ENCODE measurements around the gene TRAF7. TPM values are rescaled to one million over a fixed set of nuclear protein-coding genes. Genes with fewer than 3 reads are reported as not detected.

TRAF7 gene
- total RNA-seq, 1 experiment from 2014 or later, result 45.5 TPM

- DNase-seq (ENCODE audit: low read depth), result peak; percentile 87
These were observed 7.5 kb upstream of the TRAF7 start, which contains the start of gene RAB26 for GRCh38 chr16:2147981-2148671. Gene RAB26, plus strand, starts transcription at chr16:2148625. Its CDS starts 159 bp downstream, at chr16:2148784.

- peak; percentile 55 for DNase-seq (ENCODE audit: low read depth)
These were observed 6.6 kb upstream of the TRAF7 start for GRCh38 chr16:2148714-2149629.

- DNase-seq (ENCODE audit: low read depth), result peak; percentile 54
These were observed 5.8 kb upstream of the TRAF7 start for GRCh38 chr16:2149630-2150417.

- peak; percentile 71 for DNase-seq (ENCODE audit: low read depth)
These were observed 5.0 kb upstream of the TRAF7 start for GRCh38 chr16:2150418-2151187.

DNA sequence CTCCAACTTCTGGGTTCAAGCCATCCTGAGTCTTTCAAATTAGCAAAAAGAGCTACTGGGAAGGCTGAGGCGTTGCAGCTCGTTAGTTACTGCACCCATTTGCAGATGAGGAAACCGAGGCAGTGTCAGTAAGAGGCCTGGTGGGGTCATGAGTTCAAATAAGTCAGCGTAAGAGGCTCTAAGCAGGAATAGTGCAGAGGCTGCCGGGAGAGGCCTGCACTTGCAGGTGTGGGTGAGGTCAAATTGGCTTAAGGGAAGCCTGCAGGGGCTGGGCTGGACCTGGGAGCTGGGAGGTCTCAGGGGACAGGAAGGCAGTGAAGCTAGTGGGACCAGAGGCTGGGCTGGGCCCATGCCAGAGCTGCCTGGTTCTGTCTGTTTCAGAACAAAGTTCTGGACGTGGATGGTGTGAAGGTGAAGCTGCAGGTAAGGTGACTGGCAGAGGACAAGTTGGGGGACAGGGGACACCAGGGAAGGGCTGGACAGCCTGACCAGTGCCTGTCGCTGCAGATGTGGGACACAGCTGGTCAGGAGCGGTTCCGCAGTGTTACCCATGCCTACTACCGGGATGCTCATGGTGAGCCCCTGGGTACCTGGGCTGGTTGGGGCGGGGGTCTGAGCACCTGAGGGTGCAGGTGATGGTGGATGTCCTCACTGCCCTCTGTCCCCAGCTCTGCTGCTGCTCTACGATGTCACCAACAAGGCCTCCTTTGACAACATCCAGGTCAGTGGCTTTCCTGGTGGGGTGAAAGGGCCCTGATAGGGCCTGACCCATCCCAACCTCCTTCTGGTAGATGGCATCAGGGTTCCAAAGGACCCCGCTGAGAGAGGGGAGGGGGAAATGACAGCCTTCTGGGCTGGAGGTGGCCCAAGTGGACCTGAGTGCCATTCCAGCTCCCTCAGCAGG, 4.1 kb upstream of the TRAF7 start:
- peak; percentile 43 for DNase-seq (ENCODE audit: low read depth)

GRCh38 chr16:2152695-2153506, 2.7 kb upstream of the TRAF7 start:
- DNase-seq (ENCODE audit: low read depth), result peak; percentile 56

- no peak for DNase-seq (ENCODE audit: low read depth)
These were observed 970 bp upstream of the TRAF7 start for GRCh38 chr16:2154533-2155090.

DNA sequence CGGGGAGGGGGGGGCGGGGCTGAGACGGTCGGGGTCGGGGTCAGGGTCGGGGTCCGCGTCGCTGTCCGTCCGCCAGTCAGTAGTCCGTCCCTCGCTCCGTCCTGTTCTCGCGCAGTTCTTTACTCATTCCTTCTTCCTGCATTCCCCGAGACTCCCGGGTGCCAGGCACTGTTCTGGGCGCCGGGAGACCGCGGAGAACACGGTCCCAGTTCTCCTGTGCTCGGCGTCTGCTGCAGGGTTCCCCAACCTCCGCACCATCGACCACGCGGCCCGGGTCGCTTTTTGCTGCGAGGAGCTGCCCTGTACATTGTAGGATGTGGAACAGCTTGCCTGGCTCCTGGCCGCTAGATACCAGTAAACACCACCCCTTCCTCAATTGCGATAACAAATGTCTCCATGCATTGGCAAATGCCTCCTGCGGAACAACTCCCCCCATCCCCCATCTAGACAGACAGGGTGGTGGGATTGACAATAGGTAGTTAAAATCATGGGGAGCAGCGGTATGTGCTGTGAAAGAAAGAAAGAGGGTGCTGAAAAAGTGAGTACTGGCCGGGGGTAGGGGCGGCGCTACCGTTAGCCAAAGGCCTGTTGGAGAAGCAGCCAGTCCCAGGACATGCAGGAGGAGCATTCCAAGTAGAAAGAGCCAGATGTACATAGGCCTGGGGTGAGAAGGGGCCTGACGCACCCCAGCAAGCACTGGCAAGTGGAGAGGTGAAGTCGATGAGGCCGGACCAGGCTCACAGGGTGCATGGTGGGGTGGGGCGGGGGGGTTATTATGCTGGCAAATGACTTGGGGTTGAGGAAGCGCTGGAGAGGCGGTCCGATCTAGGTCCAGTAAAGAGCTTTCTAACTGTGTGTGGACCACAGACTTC, 631 bp downstream of the TRAF7 start:
- peak; percentile 50 for DNase-seq (ENCODE audit: low read depth)

DNA sequence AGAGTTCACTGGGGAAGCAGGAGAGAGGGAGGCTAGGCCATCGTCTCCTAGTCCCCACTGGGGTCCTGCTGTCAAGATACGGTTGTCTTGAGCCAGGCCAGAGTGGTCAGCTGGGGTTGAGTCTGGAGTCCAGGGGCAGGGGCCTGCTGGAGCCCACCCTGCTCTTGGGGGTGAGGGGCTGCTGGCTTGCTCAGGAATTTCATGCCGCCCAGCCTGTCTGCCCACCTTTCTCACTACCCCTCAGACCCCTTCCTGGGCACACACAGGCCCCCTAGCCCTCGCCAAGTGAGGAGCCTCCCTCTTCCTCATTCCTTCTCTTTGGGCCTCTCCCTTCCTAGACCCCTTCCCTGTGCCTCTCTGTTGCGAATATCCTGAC, 1.3 kb downstream of the TRAF7 start:
- DNase-seq (ENCODE audit: low read depth), result no peak

- no peak for DNase-seq (ENCODE audit: low read depth)
These were observed 2.1 kb downstream of the TRAF7 start for GRCh38 chr16:2157480-2158261.

DNA sequence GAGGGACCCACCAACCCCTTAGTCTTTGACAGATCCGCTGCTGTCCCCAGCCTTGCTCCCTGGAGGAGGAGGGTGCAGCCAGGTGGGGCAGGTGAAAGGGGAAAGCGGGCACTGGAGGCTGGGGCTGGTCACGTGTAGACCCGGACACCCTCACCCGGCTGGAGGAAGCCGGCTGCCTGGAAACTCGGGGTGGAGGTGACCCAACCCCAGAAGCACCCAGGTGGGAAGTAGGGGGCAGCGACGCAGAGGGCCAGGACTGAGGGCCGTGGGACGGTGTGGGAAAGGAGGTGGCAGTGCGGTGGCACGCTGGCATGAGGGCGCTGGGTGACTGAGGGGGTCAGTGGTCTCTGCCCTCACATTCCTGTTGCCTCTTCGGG, 2.7 kb downstream of the TRAF7 start:
- DNase-seq (ENCODE audit: low read depth), result no peak

DNA sequence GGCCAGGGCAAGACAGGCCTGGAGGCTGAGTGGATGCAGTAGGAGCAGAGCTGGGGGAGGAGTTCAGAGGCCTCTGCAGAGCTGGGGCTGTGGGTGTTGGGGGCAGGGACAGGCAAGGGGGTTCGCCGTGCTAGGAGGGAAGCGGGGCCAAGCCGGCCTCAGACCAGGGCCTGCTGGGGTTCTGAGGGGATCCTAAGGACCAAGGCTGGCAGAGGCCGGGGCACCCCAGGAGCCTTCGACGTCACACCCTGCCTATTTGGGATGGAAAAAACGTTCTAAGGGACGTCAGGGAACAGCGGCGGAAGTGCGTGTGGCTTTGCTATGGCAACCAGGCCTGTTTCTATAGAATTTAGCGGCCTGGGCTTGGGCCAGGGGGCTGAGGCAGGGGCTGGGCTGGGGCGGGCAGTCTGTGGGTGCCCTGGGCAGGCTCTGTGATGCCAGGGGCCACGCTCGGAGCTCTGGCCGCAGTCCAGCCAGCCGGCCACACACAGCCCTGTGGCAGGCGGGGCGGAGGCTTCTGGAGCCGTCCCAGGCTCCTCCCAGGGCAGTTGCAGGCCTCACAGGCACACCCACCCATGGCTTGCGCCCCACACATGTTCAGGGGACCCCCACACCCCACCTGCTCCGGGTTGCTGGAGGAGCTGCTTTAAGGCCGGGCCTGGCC, 3.7 kb downstream of the TRAF7 start:
- DNase-seq (ENCODE audit: low read depth), result peak; percentile 45

DNA sequence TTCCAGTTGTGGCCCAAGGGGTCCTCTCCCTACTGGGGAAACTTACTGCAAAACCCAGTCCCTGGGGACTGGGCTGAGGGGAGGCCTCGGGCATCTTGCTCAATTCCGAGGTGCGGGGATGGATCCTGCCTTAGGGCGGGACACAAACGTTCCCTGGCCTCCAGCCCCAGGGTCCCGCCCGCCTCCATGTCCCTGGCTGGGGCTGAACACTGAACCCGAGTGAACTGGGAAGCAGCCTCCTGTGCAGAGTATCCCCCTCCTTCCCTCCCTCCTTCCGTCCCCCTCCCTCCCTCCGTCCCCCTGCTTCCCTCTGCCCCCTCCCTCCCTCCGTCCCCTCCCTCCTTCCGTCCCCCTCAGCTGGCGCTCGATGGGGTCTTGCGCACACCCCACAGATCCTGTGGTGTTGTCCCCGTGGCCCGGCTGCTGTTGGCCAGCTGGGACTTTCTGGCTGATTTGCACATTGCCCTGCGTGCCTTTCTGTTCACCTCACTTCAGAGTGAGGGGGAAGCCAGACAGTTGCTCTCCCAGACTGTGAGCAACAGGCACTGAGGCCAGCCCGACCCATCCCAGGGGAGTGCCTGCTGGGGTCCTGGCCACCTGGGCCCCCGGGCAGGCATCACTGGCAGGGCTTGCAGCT, 5.5 kb downstream of the TRAF7 start:
- DNase-seq (ENCODE audit: low read depth), result peak; percentile 58

- DNase-seq (ENCODE audit: low read depth), result no peak
These were observed 6.3 kb downstream of the TRAF7 start for GRCh38 chr16:2161911-2162310.

DNA sequence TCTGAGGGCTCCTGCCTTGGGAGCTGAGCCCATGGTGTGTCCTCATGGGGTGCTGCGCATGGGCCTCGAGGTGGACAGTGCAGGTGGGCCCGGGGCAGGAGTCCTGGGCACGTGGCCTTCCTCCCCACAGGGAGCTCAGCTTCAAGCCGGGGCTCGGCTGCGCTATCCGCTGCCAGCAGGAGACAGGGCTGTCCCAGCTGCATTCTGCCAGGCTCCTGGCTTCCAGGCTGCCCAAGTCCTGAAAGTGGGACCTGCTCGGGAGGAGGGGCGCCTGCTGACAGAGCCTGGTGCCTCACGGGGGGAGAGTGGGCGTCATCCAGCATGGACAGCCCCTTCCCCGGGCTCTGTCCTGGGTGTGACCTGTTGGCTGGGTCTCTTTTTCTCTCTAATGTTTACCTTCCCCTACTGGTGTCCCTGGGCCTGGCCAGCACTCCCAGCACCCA, 7.1 kb downstream of the TRAF7 start:
- no peak for DNase-seq (ENCODE audit: low read depth)

DNA sequence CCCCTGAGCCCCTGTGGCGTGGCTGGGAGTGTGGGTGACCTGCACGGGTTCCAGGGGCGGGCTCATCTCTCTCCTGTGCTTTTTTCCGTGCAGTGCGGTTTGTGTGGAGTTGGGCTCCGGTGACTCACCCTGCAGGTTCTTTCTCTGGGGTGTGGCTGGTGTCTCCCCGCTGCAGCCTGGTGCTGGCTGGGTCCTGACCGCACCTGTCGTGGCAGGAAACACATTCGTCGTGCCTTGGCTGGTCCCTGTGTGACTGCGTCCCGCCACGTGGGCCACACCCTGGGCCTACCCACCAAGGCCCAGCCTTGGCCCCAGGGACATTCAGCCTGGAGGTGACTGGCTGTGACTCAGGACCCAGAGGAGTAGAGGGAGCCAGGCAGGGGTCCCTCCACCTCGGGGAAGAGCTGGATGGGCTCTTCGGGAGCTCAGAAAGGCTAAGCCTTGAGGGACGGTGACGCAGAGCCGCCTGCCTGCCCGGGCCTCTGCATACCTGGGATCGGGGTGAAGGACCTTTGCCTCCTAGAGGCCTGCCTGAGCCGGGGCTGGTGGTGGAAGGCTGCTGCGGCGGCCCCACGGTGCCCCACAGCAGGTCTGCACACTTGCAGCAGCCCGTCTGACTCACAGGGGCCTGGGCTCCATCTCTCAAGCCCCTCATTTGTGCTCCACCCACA, 7.8 kb downstream of the TRAF7 start:
- peak; percentile 38 for DNase-seq (ENCODE audit: low read depth)
